Left lobe of liver (tissue), 2 donors: ENCODE results near the gene SIPA1L3. TPM values are rescaled to one million over a fixed set of nuclear protein-coding genes. Genes with fewer than 3 reads are reported as not detected.
"Not testable (repeated sequence)": the region's sequence is repeated elsewhere in the genome, so short reads cannot be mapped to it uniquely, and the experiment has no call there.

Source experiments
- ATAC-seq: fragments of 200-7000 bp; cut with Tn5 transposase; one replicate; pipeline ENCODE4 v1.9.1; 2020; ENCODE audit warnings: mild to moderate bottlenecking, moderate library complexity
- DNase-seq: peaks from one replicate; pipeline ENCODE4 v3.0.0-alpha.2; 2020; ENCODE audit warnings: low spot score
- total RNA-seq: library from RNA; stranded (reverse); gene quantifications from one replicate; pipeline ENCODE4 v1.2.1, GENCODE V29; 2021
- donor health status: DM: no; HTN: no; CAD: no; lungs with moderate emphysema.
- donor health status: DM: no; HTN: yes; CAD: no.

SIPA1L3 gene
- total RNA-seq, 1 donor from 2014 or later: 12.9 TPM

DNA sequence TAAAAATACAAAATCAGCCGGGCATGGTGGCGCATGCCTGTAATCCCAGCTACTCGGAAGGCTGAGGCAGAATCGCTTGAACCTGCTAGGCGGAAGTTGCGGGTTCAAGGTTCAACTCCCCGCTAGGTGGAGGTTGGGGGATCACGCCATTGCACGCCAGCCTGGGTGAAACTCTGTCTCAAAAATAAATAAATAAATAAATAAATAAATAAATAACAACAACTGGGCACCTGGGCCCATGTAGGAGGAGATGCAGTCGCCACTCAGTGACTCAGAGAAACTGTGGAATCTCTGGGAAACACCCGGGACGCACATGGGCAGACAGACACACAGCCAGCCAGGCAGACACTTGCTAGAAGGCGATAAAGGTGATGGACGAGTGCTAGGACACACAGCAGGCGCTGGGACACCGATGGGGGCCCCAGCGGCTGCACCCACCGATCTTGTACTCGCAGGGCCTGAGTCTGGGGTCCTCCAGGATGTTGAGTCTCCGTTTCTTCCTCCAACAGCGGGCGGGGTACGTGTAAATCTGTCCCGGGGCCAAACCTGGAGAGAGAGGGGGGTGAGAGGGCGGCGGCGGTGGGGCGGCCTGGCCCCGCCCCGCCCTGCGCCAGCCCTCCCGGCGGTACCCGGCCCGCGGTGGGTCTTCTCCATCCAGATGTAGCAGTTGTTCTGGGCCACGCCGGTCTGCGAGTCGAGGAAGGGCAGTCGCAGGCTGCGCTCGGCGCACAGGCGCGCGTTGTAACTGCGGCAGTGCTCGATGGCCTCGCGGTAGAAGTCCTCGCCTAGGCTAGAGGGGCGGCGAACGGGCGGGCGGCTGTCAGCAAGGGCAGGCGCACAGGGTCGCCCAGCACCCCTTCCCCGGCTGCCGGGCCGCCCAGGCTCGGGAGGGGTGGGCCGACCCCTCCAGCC, 315.2 kb downstream of the SIPA1L3 start:
- DNase-seq: no peak
- ATAC-seq: no peak

DNA sequence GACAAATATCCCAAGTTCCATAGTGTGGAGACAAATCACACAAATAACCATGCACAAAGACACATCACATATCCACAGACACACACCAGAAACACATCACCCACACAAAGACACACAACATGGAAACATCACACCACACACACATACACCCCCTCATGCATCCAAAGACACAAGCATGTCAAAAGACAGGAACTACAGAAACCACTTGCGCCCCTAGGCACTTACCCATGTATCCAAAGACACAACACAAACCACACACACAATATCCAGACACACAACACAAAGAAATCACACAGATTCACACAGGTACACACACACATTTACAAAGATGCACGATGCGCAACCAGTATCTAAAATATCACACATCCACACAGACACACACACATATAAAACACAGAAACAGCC, 316.1 kb downstream of the SIPA1L3 start:
- DNase-seq (no peak), ATAC-seq (no peak)

DNA sequence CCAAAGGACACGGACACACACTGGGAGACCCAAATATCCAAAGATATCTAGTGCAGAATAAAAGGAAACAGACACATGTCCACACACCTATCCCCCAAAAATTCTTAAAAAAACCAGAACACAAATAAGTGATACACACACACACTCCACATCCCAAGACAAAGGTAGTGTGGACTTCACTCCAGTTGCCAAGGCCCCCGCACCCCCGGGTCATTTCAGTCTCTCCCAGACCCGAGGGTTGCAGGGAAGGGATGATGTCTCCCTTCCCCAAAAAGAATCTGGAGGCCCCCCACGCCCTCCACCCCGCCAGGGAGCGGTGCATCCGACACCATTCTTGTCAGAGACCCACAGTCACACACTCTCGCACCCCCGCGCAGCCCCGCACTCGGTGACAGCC, 316.6 kb downstream of the SIPA1L3 start:
- no peak for ATAC-seq

DNA sequence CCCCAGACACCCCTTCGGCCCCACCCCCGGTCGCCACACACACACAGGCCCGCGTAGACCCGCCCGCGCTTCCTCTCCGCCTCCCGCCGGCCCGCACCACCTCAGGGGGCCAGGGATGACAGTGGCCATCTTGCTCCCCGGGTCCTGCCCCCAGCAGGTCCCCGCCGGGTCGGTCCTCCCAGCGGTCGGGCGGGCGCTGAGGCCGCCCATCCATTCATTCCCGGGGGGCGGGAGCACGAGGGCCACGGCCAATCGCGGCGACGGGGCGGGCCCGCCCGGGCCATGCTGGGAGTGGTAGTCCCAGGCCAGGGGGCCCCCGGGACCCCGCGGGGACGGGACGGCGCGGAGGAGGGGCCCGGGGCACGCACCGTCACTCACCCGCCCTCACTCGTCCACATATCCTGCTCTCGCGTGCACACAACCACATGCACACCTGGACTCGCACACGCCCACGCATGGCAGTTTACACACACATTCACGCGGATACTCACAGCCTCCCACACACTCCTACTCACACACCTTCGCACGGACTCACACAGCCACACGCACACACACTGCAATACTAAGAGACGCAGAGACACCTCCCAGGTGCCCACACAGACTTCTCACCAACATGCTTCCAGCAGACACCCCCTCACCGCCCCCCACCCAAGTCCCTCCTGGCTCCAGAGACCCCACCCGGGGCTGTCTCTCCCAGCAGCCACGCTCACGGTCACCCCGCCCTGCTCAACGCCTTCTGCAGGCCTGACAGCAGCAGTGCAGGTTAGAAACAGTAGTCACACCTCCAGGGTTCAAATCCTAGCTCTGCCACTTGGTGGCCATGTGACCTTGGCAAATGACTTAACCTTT, 317.2 kb downstream of the SIPA1L3 start, which contains the start of gene DPF1:
Gene DPF1 (minus strand): TSS at position 209 of the 849 bp plus-strand sequence. CDS start 80 bp downstream, at position 129.
- ATAC-seq: peak; percentile 44

More for the DNA sequence above, 316.6 kb downstream of the SIPA1L3 start:
- DNase-seq: no peak

DNA sequence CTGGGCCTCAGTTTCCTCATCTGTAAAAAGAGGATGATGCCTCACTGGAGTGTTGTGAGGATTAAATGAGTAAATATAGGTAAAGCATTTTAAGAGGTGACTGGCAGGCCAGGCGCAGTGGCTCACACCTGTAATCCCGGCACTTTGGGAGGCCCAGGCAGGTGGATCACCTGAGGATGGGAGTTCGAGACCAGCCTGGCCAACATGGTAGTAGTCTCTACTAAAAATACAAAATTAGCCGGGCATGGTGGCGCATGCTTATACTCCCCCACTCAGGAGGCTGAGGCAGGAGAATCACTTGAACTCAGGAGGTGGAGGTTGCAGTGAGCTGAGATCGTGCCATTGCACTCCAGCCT, 317.8 kb downstream of the SIPA1L3 start:
- not testable (repeated sequence) for ATAC-seq, DNase-seq

More for the DNA sequence above, 317.2 kb downstream of the SIPA1L3 start, which contains the start of gene DPF1:
- DNase-seq: no peak

DNA sequence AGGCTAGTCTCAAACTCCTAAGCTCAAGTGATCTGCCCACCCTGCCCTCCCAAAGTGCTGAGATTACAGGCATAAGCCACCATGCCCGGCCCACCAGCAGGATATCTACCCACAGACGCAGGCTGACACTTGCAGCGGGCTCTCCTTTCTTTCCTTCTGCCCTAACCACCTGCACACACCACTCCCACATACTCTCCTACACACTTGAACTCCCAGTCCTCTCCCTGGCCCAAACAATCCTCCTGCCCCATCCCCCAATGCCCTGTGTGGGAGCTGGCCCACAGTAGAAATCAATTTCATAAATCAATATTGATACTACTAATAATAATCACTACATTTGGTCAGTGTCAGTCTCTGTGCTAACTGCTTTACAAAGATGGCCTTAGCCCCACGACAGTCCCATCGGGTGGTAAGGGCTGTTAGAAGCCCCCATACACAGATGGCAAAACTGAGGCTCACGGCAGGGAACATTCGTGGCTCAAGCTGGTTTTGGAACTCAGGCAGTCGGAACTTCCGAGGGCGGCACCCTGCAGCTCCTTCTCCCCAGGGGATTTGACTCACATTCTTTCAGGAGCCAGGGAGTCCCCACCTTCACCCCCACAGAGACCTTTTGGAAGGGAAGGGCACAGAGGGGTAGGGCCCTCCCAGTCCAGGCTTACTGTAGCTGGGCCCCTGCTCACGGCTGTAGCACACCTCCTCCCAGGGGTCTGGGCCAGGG, 320.4 kb downstream of the SIPA1L3 start:
- DNase-seq: no peak
- no peak for ATAC-seq

DNA sequence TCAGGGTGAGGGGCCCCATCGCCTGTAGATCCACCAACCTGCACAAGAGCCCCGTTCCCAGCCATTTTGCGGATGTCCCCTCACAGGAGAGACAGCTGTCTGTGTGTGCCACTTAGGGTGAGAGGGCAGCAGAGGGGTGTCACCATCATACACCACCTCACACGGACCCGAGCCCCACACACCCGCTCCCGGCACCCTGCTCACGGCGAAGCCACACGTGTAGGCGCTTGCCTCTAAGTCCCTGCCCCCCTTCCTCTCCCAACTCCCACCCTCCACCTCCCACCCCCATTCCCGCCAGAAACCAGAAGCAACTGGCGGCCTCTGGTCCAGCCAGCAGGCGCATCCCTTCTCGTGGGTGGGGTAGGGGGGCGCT, 321.0 kb downstream of the SIPA1L3 start:
- ATAC-seq: no peak
- DNase-seq: no peak

DNA sequence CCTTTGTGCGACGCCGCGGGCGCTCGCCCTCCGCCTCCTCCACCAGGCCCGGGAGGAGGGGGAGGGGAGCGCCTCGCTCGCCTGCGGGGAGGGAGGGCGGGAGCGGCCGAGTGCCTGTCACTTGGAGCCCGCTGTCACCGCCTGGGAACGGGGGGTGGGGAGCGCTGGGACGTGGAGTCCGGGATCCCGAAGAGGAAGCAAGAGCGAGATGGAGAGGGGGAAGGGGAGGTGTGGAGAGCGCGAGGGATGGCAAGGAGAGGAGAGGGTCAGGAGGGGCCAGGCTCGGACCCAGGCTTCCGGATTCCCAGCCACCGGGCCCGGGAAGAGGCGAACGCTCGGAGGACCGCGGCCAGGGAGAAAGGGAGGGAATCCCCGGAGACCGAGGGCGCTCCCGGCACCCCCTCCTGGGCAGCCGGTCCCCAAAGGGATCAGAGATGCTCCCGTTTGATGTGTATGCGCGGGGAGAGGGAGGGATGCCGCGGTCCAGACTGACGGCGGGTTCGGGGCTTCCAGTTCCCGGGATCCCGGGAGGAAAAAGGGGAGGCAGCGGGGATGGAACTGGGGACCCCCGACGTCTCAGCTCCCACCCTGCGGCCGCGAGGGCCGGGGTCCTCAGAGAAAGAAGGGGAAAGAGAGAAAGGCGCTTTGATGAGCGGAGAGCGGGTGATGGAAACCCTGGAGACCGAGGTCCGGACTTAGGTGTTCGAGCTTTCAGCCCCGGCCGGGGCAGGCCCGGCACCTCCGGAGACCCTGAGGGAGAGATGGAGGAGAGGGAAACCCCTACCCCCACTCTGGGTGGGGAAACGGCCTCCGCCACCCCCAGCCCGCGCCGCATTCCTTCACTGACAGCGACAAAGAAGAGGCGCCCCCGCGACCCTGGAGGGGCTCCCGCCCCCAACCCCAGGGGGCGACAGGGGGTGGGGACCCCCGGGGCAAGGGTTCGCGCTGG, 321.8 kb downstream of the SIPA1L3 start:
- DNase-seq (no peak), ATAC-seq (no peak)

DNA sequence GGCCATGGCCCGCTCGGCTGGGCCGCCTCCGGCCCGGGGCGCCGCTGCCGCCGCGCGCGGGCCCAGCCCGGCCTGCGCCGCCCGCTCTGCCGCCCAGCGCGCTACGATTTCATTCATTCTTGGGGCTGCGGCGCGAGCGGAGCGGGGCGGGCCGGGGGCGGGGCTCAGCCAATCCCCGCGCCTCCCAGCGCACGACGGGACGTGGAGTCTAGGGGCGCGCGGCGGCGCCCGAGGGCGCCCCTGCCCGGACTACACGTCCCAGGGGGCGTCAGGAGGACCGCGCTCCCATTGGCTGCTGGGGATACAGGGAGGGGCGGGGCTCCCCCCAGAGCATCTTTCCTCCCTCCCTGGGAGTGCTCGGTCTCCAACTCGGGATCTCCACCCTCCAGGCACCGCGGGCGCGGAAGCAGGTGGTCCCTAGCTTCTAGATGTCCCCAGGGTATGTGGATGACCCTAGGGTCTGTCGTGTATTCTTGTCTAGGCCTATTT, 322.6 kb downstream of the SIPA1L3 start:
- ATAC-seq (peak; percentile 20), DNase-seq (no peak)

DNA sequence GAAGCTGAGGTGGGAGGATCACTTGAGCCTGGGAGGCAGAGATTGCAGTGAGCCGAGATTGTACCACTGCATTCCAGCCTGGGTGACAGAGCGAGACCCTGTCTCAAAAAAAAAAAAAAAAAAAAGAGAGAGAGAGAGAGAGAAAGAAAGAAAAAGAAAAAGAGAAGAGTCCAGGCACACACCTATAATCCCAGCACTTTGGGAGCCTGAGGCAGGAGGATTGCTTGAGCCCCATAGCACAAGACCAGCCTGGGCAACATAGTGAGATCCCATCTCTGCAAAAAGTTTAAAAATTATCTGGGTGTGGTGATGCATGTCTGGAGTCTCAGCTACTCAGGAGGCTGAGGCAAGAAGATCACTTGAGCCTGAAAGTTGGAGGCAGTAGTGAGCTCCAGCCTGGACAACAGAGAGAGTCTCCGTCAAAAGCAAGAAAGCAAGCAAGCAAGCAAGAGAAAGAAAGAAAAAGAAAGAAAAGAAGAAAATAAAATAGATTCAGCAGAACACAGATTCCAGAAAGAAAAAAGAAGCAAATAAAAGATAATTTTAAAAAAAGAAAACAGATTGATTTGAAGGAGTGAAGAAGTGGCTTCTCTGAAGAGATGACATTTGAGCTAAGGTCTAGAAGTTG, 323.6 kb downstream of the SIPA1L3 start:
- not testable (repeated sequence) for ATAC-seq, DNase-seq

DNA sequence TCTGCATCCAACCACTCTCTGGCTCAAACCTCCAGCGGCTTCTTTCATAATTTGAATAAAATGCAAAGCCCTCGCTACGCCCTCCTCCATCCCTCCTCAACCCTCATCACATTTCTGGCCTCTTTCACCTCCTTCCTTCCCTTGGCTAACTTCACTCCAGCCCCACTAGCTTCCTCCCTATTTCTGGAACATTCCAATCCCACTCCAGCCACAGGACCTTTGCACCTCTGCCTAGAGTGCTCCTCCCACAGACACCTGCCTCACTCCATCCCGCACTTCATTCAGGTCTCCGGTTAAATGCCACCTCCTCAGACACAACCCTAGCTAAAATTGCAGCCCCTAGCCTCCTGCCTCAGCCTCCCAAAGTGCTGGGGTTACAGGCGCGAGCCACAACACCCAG, 324.9 kb downstream of the SIPA1L3 start:
- no peak for DNase-seq
- ATAC-seq: no peak

DNA sequence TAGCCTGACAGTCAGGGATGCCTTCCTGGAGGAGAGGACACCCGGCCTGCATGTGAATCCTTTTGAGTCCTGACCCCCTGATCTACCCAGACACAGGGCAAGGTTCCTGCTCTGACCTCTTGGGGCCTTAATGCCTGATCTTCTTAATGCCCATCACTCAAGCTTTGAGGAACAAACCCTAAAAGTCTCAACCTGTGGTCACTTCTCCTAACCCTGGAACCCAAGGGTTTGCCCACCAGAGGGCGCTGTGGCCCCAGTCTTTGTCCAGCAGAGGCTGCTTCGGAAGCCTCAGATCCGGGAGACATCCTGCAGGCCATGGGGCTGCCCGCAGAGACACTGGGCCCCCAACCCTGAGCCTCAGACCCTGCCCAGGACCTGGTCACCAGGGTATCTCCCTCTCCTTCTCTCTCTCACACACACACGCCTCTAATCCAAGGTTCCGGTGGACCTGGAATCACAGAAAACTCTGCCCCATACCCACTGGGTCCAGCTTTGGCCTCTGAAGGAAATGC, 326.8 kb downstream of the SIPA1L3 start:
- peak; percentile 95 for ATAC-seq
- peak; percentile 73 for DNase-seq

DNA sequence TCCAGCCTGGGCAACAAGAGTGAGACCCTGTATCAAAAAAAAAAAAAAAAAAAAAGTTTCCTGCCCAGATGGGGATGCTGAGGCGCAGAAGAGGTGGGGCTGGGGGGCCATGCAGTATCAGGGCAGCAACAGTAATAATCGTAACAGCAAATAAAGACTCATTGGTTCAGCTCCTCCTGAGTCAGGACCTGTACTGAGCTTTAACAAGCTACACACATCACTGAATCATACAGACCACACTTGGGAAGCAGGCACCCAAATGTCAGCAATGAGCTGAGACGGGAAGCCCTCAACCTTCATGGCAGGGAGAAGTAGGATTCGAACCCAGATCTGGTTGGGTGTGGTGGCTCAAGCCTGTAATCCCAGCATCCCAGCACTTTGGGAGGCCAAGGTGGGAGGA, 327.6 kb downstream of the SIPA1L3 start:
- no peak for ATAC-seq
- DNase-seq: no peak

DNA sequence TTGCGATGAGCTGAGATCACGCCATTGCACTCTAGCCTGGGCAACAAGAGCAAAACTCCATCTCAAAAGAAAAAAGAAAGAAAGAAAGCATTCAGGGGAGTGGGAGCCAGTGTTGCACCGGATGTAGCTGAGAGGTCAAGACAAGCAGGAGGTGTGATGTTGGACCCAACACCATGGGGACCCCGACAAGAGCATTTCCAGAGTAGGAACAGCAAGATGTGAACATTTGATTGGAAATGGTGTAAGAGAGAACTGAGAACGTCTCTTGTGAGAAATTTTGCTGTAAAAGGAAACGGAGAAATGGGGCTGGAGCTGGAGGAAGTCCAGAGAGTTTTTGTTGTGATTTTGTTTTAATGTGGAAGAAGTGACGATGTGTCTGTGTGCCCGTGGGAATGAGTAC, 332.8 kb downstream of the SIPA1L3 start:
- no peak for ATAC-seq
- no peak for DNase-seq

DNA sequence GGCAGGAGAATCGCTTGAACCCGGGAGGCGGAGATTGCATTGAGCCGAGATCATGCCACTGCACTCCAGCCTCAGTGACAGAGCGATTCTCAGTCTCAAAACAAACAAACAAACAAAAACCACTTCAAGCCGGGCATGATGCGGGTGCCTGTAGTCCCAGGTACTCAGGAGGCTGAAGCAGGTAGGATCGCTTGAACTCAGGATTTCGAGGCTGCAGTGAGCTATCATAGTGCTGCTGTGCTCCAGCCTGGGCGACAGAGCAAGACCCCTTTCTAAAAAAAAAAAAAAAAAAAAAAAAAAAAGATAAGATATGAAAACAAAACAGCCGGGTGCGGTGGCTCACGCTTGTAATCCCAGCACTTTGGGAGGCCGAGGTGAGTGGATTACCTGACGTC, 336.3 kb downstream of the SIPA1L3 start:
- ATAC-seq: no peak
- DNase-seq: no peak

DNA sequence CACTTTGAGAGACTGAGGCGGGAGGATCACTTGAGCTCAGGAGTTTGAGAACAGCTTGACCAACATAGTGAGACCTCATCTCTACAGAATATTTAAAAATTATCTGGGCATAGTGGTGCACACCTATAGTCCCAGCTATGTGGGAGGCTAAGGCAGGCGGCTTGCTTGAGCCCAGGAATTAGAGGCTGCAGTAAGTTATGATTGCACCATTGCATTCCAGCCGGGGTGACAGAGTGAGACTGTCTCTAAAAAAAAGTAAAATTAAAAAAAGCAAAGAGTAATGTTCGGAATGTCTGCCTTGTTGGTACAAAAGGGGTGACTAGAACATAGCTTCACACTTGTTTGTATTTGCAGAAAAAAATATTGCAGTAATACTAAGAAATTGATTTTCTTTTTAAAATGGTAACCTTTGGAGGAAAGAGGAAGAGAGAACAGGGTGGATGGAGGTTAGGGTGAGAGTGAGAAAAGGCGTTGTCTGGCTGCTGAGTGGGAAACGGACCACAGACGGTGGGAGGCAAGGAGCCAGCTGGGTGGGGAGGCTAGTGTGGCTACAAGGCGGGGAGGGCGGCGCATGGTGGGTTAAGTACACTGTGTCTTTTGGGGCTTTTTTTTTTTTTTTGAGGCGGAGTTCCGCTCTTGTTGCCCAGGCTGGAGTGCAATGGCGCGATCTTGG, 339.0 kb downstream of the SIPA1L3 start:
- DNase-seq (no peak), ATAC-seq (no peak)

DNA sequence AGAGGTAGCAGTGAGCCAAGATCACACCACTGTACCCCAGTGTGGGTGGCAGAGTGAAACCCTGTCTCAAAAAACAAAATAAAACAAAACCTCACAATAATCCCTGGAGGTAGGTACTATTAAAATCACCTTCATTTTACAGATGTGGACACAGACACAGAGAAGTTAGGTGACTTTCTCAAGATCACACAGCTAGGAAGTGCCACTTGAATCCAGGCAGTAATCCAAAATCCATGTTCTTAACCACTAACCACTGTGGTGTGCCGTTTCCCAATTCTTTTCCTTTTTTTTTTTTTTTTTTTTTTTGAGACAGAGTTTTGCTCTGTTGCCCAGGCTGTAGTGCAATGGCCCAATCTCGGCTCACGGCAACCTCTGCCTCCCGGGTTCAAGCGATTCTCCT, 340.1 kb downstream of the SIPA1L3 start:
- ATAC-seq: no peak
- no peak for DNase-seq

DNA sequence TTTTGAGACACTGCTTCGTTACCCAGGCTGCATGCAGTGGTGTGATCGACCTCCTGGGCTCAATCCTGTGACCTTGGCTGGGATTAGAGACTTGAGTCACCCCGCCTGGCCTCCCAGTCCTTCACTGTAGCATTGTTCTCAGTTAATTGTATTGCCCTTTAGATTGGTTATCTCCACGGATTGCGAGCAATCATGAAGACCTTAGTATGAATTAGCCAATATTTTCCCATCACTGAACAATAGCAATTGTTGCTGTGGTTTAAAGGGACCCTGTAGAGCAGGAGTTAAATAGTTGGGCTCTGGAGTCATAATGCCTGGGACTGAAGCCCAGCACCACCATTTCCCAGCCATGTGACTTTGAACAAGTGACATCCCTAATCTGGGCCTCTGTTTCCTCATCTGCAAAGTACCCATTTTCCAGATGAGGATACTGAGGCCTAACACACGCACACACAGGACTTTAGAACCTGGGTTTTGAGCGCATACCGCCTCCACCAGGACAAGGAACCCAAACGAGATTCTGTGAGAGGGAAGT, 340.8 kb downstream of the SIPA1L3 start:
- DNase-seq: no peak

More for the DNA sequence above, 340.8 kb downstream of the SIPA1L3 start:
- no peak for ATAC-seq
